ENCODE results near the gene ARL5B. TPM values are rescaled to one million over a fixed set of nuclear protein-coding genes. Genes with fewer than 3 reads are reported as not detected.

ARL5B gene
- total RNA-seq, 1 donor from 2014 or later = 7.7 TPM

- peak; percentile 35 for ATAC-seq
- DNase-seq (ENCODE audit: low spot score) = no peak
Observed at GRCh38 chr10:18658271-18659124, 733 bp upstream of the ARL5B start.

- DNase-seq (ENCODE audit: low spot score) (no peak), ATAC-seq (peak; percentile 5)
Observed at GRCh38 chr10:18659819-18660535, 746 bp downstream of the ARL5B start.

GRCh38 chr10:18660816-18661431, 1.7 kb downstream of the ARL5B start:
- DNase-seq (ENCODE audit: low spot score) (no peak), ATAC-seq (no peak)

GRCh38 chr10:18664841-18665478, 5.7 kb downstream of the ARL5B start:
- DNase-seq (ENCODE audit: low spot score) (no peak), ATAC-seq (no peak)

GRCh38 chr10:18665815-18666558, 6.8 kb downstream of the ARL5B start:
- ATAC-seq (no peak), DNase-seq (ENCODE audit: low spot score) (no peak)

GRCh38 chr10:18666810-18667209, 7.6 kb downstream of the ARL5B start:
- ATAC-seq = no peak
- DNase-seq (ENCODE audit: low spot score) = no peak

DNA sequence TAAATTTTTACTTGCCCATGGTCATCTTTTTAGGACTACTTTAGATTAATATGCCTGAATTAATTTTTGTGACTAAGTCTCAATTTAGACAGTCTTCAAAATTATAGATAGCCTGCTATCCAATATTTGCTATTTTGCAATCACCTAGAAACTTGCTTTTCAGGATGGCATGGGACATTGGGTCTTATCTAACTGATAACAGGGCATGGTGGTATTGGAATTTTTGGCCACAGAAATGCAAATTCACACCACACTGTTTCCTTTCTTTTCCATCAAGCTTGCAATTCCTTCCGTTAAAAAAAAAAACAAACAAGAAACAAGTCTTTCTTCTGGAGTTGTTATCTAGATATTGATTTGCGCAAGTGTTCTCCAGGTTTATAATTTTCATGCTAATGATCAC, 8.8 kb downstream of the ARL5B start:
- no peak for DNase-seq (ENCODE audit: low spot score)
- peak; percentile 69 for ATAC-seq

- no peak for DNase-seq (ENCODE audit: low spot score)
- no peak for ATAC-seq
Observed at GRCh38 chr10:18675086-18675801, 16.0 kb downstream of the ARL5B start.

DNA sequence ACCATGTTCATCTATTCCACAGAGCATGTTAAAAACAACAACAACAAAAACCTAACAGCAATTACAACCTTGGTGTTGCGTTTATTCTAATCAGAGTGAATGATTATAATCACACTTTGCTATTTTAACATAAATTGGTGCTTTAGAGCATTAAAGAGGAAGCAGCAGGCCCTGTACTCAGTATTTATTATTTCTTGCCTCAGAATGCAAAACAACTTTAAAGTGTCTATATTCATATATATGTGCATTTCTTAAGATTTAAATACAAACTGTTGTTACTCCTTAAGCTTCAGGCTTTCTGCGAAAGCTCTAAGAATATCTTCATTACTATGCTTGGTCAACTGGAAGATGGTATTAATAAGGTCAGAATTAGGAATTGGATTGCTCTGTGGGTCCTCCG, 21.5 kb downstream of the ARL5B start:
- ATAC-seq = no peak

GRCh38 chr10:18681366-18681765, 22.1 kb downstream of the ARL5B start:
- DNase-seq (ENCODE audit: low spot score) (no peak), ATAC-seq (no peak)

More for the DNA sequence above, 21.5 kb downstream of the ARL5B start:
- no peak for DNase-seq (ENCODE audit: low spot score)

DNA sequence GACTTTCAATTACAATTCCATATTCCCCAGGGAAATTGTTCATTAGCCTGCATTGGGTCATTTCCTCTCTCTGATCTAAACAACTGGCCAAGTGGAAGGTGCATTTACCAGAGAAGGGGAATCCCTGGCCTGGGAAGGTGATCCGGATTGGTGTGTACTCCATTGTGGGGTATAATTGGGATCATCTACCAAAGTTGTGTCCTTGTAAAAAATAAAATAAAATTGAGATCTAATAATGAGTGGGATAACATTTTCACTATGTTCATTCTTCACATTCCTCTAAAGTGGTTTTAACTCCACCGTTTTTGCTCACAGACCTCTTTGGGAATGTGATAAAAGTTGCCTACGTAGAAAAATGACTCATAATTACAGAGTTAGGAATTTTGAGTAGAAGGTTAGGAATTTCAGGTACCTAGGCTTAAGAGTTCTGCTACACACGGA, 22.8 kb downstream of the ARL5B start:
- DNase-seq (ENCODE audit: low spot score) (no peak), ATAC-seq (no peak)

DNA sequence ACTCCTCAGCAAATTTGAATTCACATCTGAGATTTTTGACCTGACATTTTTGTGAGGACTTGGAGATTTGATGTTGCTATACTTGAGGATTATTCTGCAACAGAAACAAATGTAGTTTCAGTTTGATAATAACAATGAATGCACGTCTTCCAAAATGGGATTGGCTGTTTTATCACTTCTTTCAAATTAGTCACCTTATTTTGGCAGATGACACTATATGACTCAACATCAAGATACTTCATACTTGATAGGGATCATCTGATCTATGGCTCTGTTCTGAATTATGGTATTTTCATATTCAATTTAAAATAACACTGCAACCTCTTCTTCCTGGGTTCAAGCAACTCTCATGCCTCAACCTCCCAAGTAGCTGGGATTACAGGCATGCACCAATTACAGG, 24.2 kb downstream of the ARL5B start:
- ATAC-seq (no peak), DNase-seq (ENCODE audit: low spot score) (no peak)

DNA sequence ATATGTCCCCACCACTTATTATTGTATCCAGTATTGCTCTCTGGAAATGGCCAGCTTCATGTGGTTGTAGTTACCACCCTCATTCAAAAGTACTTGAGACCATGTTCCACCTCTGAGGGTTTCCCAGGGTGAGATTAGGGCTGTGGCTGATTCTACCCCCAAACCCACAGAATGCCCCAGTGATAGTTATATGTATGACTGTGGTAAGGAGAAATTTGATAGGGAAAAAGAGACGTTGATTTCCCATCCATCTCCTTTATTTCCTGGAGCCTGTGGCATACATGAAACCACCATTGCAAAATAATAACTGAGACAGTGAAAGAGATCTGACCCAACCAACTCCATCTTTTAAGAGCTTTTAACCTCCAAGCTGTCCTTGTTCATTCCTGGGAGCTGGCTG, 25.2 kb downstream of the ARL5B start:
- no peak for DNase-seq (ENCODE audit: low spot score)

DNA sequence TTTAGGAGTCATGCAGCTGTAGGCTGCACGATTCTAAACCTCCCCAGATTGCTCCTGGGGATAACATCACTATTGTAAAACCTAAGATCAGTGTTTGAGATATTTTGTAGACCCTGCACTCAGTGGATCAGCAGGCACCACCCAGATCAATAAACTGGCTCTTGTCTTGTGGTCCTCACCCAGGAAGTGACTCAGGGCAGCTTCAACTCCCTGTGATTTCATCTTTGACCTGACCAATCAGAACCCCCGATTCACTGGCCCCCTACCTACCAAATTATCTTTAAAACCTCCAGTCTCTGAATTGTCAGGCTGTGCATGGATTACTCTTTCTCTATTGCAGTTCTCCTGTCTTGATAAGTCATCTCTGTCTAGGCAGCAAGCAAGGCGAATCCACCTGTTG, 25.7 kb downstream of the ARL5B start:
- no peak for ATAC-seq

More for the DNA sequence above, 25.2 kb downstream of the ARL5B start:
- ATAC-seq = no peak

GRCh38 chr10:18685555-18685954, 26.3 kb downstream of the ARL5B start:
- ATAC-seq = no peak

More for the DNA sequence above, 25.7 kb downstream of the ARL5B start:
- DNase-seq (ENCODE audit: low spot score) = no peak

DNA sequence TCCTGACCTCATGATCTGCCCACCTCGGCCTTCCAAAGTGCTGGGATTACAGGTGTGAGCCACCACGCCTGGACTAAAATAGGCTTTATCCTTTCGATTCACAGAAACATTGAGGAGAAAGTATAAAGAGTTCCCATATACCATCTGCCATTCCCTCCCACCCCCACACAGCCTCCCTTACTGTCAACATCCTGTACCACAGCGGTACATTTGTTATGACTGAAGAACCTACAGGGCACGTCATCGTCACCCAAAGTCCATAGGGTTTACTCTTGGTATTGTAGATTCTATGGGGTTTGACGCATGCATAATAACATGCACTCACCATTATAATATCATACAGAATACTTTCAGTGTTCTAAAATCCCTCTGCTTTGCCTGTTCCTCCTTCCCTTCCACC, 28.0 kb downstream of the ARL5B start:
- ATAC-seq (no peak), DNase-seq (ENCODE audit: low spot score) (no peak)

More at GRCh38 chr10:18685555-18685954, 26.3 kb downstream of the ARL5B start:
- DNase-seq (ENCODE audit: low spot score) = no peak

DNA sequence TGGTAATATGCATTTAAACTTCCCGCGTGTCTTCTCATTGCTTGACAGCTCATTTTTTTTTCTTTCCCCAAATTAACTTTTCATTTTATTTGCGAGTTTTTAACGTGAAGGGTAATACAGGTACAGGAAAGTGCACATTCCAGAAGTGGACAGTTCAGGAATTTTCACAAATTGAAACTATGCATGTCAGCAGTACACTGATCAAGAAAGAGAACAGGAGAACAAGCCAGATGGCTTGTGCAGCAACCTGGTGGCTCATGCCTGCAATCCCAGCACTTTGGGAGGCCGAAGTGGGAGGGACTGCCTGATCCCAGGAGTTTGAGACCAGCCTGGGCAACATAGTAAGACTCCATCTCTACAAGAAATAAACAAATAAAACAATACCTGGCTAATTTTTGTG, 28.5 kb downstream of the ARL5B start:
- no peak for DNase-seq (ENCODE audit: low spot score)
- no peak for ATAC-seq

DNA sequence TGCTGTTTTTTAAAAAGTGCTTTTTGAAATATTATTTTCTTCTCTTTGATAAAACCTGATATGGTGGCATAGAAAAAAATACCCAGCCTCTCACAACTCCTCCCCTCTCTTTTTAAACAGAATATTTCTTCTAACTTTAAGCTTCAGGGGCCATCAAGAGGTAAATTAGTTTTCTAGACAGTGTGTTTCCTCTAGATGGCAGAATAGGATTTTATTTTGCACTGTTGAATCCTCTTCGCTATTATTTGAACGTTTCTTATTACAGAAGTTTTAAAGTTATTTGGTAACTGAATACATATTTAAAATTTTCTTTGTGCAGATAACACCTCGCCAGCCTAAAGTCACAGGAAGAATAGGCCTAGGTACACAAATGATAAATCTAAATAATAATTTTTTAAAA, 30.3 kb downstream of the ARL5B start:
- DNase-seq (ENCODE audit: low spot score) = no peak
- ATAC-seq = peak; percentile 63

DNA sequence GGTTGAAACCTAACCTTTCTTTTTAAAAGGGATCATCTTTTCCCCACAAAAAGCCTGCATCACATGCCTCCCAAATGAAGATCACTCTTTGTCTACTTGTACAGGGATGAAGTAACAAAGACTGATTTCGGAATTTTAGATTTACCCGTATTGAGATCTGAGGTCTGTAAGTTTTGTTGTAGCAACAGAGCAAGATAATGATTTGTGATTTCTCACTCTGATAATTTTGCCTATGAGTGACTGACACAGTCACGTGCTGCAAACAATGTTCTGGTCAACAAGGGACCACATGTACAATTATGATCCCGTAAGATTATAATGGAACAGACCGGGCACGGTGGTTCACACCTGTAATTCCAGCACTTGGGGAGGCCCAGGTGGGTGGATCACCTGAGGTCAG, 31.3 kb downstream of the ARL5B start:
- ATAC-seq (no peak), DNase-seq (ENCODE audit: low spot score) (no peak)
